Activated CD8-positive, alpha-beta T cell treated with anti-CD3 and anti-CD28 coated beads, Interleukin-2, amount 10 ng/mL, durations not matched to agents 7 days and 5 days (primary cell): Measurements from ENCODE around the gene NCEH1. TPM values are rescaled to one million over a fixed set of nuclear protein-coding genes. Genes with fewer than 3 reads are reported as not detected.
A peak's percentile ranks its signal among the peaks of the same experiment; 100 is the strongest.
"Not testable (repeated sequence)": the region's sequence is repeated elsewhere in the genome, so short reads cannot be mapped to it uniquely, and the experiment has no call there.

Experiments used
- ATAC-seq: fragments of 150-1000 bp; cut with Tn5 transposase; one replicate; pipeline ENCODE4 v1.10.0; 2021; ENCODE audit warnings: moderate library complexity
- CTCF ChIA-PET: fragments of 350-600 bp; sonication (Branson Sonifier 250); formaldehyde crosslinking; loops from one replicate; lab custom pipeline; 2021; ENCODE audit warnings: antibody characterized with exemption; lab: Charles Lee
- POLR2A ChIA-PET: fragments of 350-600 bp; sonication (Branson Sonifier 250); formaldehyde crosslinking; loops from one replicate; lab custom pipeline; 2021; ENCODE audit warnings: antibody characterized with exemption; lab: Charles Lee
- DNase-seq: peaks from one replicate; pipeline ENCODE4 v3.0.0-alpha.2; 2020
- H3K27ac Mint-ChIP-seq: one replicate; pipeline ENCODE4 v1.8.0; 2021; ENCODE audit warnings: mild to moderate bottlenecking, mixed read lengths
- H3K27me3 Mint-ChIP-seq: one replicate; pipeline ENCODE4 v1.8.0; 2021; ENCODE audit warnings: low read depth, mixed read lengths
- H3K36me3 Mint-ChIP-seq: one replicate; pipeline ENCODE4 v1.8.0; 2021; ENCODE audit warnings: low read depth, mixed read lengths
- H3K4me1 Mint-ChIP-seq: one replicate; pipeline ENCODE4 v1.8.0; 2021; ENCODE audit warnings: low read depth, mixed read lengths
- H3K4me3 Mint-ChIP-seq: one replicate; pipeline ENCODE4 v1.8.0; 2021; ENCODE audit warnings: mild to moderate bottlenecking, mixed read lengths
- H3K9me3 Mint-ChIP-seq: one replicate; pipeline ENCODE4 v1.8.0; 2022; ENCODE audit warnings: mixed read lengths; ENCODE audit not compliant: insufficient read depth
- total RNA-seq, 2 experiments: library from RNA; stranded (reverse); gene quantifications; one replicate each; pipeline ENCODE4 v1.2.3, GENCODE V29; 2021

NCEH1 gene
- total RNA-seq, 2 experiments from 2014 or later, result 8.0 to 8.2 TPM

DNA sequence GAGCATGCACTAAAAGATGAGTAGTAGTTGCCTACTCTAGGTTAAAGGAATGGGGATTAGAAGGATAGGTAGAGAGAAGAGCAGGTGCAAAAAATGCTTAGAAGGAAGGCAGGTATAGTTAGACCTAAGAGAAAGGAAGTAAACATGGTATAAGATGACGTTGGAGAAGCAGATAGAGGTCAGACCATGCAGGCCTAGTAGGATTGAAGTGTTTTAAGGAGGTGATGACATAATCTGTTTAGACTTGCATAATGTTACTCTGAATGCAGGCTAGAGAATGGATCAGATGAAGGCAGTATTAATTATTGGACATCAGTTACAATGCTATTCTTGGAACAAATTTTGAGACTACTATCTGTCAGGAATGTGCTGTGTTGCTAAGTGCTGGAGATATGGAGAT, 28.6 kb upstream of the NCEH1 start:
- CTCF ChIA-PET, result no interaction called here

GRCh38 chr3:172735014-172735413, 24.1 kb upstream of the NCEH1 start:
- no peaks in the 10 kb centered on the region for H3K36me3 Mint-ChIP-seq
- H3K27ac Mint-ChIP-seq, result no peak overlapping the region
- ChIA-PET CTCF (no interaction called here), POLR2A (no interaction called here)
- ATAC-seq, result no peak
- no peak for DNase-seq
- no peaks in the 10 kb centered on the region for H3K4me1 Mint-ChIP-seq
- no peak overlapping the region for H3K4me3 Mint-ChIP-seq
- peaks cover 29% of the 10 kb centered on the region for H3K27me3 Mint-ChIP-seq
- no peaks in the 10 kb centered on the region for H3K9me3 Mint-ChIP-seq

More for the DNA sequence above, 28.6 kb upstream of the NCEH1 start:
- no peak for ATAC-seq
- Mint-ChIP-seq H3K4me1 (no peaks in the 10 kb centered on the region), H3K36me3 (no peaks in the 10 kb centered on the region), H3K27me3 (peaks cover 16% of the 10 kb centered on the region), H3K4me3 (no peak overlapping the region), H3K27ac (no peak overlapping the region), H3K9me3 (no peaks in the 10 kb centered on the region)
- POLR2A ChIA-PET, result no interaction called here
- no peak for DNase-seq

DNA sequence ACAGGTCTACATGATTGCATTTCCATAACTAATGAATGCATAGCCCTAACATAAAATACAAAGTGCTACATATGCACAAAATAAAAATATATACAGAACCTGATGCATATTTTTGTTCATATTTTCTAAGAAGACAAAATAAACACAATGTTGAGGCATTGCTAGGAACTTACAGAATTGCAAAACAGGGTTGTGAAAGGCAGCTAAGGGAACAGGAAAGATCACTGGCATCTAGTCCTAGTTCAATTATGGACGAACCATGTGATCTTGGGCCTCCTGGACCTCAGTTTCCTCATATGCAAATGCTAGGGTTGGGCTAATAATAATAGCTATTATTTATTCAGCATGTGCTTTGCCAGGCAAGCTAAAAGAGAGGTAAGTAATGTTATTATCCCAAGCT, 15.5 kb upstream of the NCEH1 start:
- H3K27me3 Mint-ChIP-seq, result peaks cover 15% of the 10 kb centered on the region
- no peaks in the 10 kb centered on the region for H3K9me3 Mint-ChIP-seq
- ChIA-PET CTCF (interaction anchor here (1.3 kb wide), 1 partner anchor 53 kb away, joined by 4 read pairs; no protein-coding TSS in a partner anchor), POLR2A (no interaction called here)
- H3K36me3 Mint-ChIP-seq, result no peaks in the 10 kb centered on the region
- H3K4me3 Mint-ChIP-seq, result no peak overlapping the region
- ATAC-seq (no peak), DNase-seq (no peak)
- no peak overlapping the region for H3K27ac Mint-ChIP-seq
- H3K4me1 Mint-ChIP-seq, result no peaks in the 10 kb centered on the region

DNA sequence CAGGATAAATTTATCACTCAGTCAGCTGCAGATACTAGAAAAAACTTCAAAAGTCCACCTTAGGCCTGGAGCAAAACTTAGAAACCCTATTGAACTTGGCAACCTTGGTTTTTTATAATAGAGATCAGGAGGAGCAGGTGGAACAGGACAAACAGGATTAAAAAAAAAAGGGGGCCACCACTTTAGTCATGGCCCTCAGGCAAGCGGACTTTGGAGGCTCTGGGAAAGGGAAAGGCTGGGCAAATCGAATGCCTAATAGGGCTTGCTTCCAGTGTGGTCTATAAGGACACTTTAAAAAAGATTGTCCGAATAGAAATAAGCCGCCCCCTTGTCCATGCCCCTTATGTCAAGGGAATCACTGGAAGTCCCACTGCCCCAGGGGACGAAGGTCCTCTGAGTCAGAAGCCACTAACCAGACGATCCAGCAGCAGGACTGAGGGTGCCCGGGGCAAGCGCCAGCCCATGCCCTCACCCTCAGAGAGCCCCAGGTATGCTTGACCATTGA, 11.7 kb upstream of the NCEH1 start:
- H3K9me3 Mint-ChIP-seq, DNase-seq, H3K36me3 Mint-ChIP-seq, H3K4me1 Mint-ChIP-seq, H3K4me3 Mint-ChIP-seq, ATAC-seq, CTCF ChIA-PET, H3K27ac Mint-ChIP-seq, POLR2A ChIA-PET: not testable (repeated sequence)
- peaks cover 11% of the 10 kb centered on the region for H3K27me3 Mint-ChIP-seq

DNA sequence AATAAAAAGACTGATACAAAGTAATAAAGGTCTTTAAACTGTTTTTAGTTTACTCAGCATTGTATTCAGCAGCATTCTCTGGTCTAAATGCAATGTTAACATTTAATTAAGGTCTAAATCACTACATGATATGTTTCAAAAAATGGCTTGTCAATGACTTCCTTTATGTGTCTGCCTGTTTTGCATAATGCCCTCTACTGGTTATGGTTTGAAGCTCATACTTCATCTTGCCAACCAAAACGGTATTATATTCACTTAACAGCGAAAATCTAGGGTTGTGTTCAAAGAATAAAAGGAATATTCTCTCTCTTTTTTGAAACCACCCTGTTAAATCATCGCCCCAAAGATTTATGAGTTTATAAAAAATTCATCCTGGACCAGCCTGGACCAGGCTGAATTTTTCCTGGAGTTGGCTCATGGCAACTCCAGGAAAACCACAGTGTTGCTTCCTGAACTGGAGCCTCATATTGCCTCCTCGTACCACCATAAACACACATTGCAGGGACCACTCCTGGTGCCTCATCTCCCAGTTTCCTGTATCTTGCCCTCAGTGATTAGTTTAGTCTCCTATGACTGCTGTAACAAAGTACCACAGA, 6.7 kb upstream of the NCEH1 start:
- Mint-ChIP-seq H3K36me3 (no peaks in the 10 kb centered on the region), H3K4me3 (no peak overlapping the region), H3K27ac (no peak overlapping the region), H3K27me3 (peaks cover 6% of the 10 kb centered on the region), H3K9me3 (no peaks in the 10 kb centered on the region), H3K4me1 (no peaks in the 10 kb centered on the region)
- POLR2A ChIA-PET, result interaction anchor here (1.0 kb wide), 1 partner anchor 32 kb away, joined by 3 read pairs; no protein-coding TSS in a partner anchor
- ATAC-seq (no peak), DNase-seq (no peak)
- CTCF ChIA-PET, result interaction anchor here (0.7 to 1.2 kb wide), 3 partner anchors 11 to 16 kb away, joined by 3 to 5 read pairs (median 4); no protein-coding TSS in a partner anchor

- DNase-seq (no peak), ATAC-seq (no peak)
- ChIA-PET CTCF (no interaction called here), POLR2A (no interaction called here)
- no peak overlapping the region for H3K27ac Mint-ChIP-seq
- H3K36me3 Mint-ChIP-seq, result no peaks in the 10 kb centered on the region
- no peaks in the 10 kb centered on the region for H3K9me3 Mint-ChIP-seq
- H3K4me1 Mint-ChIP-seq, result no peaks in the 10 kb centered on the region
- peaks cover 3% of the 10 kb centered on the region for H3K27me3 Mint-ChIP-seq
- H3K4me3 Mint-ChIP-seq, result no peak overlapping the region
These were observed 5.6 kb upstream of the NCEH1 start for GRCh38 chr3:172716476-172716875.

GRCh38 chr3:172713316-172713715, 2.4 kb upstream of the NCEH1 start:
- POLR2A ChIA-PET, result no interaction called here
- CTCF ChIA-PET, result interaction anchor here (1.3 kb wide), 1 partner anchor 40 kb away, joined by 3 read pairs; no protein-coding TSS in a partner anchor
- H3K4me1 Mint-ChIP-seq, result peaks cover 18% of the 10 kb centered on the region
- H3K36me3 Mint-ChIP-seq, result no peaks in the 10 kb centered on the region
- no peaks in the 10 kb centered on the region for H3K9me3 Mint-ChIP-seq
- H3K4me3 Mint-ChIP-seq, result no peak overlapping the region
- no peak overlapping the region for H3K27ac Mint-ChIP-seq
- DNase-seq, result no peak
- no peak for ATAC-seq
- peaks cover 3% of the 10 kb centered on the region for H3K27me3 Mint-ChIP-seq

DNA sequence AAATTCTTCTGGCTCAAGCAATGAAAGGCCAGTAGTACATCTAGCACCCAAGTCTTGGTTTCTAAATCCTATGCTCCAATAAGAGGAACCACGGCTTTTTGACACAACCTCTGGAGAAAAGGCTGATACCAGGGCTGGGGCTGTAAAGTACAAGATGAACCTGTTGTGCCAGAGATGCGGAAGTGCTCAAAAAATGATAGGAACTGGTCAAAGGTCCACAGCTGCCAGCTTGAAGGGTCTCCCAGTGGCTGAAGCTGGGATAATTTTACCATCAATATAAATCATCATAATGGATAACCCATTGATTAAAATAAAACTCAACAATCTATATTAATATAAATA, 558 bp upstream of the NCEH1 start:
- peaks cover 18% of the 10 kb centered on the region for H3K4me1 Mint-ChIP-seq
- ChIA-PET CTCF (interaction anchor here (0.9 to 3.7 kb wide), 9 partner anchors 8 to 370 kb away, joined by 3 to 38 read pairs (median 5); partner anchors contain the start of gene ECT2), POLR2A (interaction anchor here (1.2 to 1.9 kb wide), 2 partner anchors 16 to 39 kb away, joined by 3 to 7 read pairs; partner anchors contain the start of gene ECT2)
- no peaks in the 10 kb centered on the region for H3K9me3 Mint-ChIP-seq
- no peaks in the 10 kb centered on the region for H3K36me3 Mint-ChIP-seq
- H3K4me3 Mint-ChIP-seq, result peak overlapping the region; percentile 92
- H3K27ac Mint-ChIP-seq, result no peak overlapping the region
- no peak for ATAC-seq
- peaks cover 3% of the 10 kb centered on the region for H3K27me3 Mint-ChIP-seq
- DNase-seq, result no peak

DNA sequence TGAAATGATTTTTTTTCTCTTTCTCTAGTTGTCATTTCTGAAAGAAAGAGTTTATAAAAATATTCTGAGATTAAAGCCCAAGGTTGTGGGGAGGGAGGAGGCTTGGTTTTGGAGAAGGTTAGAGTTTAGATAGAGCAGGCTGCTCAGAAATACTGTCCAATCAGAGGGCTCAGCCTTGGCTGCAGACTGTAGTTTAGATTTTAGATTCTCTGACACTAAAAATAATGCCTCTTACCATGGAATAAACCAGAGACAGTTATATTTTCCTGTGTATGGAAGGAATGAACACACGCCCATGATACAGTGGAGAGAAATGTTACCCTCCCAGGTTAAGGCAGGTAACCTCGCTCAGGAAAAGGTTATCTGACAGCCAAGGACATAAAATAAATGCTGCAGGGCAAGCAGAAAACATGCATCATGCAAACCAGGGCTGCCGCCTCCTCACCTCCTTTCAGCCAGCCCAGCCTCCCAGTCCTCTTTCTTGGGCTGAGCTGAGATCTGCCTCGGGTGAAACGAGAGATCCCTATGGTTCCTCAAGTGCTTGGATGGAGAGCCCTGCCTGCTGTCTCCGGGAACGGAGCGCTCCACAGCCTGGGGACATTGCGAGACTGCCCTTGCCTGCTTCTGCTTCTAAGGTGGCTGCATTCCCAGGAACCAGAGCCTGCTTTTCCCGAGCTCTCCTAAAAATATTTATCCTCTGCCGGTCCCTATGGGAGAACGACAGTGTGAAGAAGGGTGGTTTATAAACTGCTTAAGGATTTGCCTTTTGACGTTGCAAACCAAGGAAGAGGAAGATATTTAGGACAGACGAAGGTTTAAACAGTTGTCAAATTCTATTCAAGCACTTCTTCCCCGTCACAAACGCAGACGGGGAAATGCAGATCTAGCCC, 848 bp downstream of the NCEH1 start:
- ATAC-seq (peak; percentile 8), DNase-seq (no peak)
- Mint-ChIP-seq H3K4me3 (peak overlapping the region; percentile 92), H3K36me3 (no peaks in the 10 kb centered on the region), H3K27me3 (peaks cover 3% of the 10 kb centered on the region), H3K27ac (peak overlapping the region; percentile 73), H3K4me1 (peaks cover 18% of the 10 kb centered on the region), H3K9me3 (no peaks in the 10 kb centered on the region)
- ChIA-PET CTCF (interaction anchor here (0.7 to 3.7 kb wide), 10 partner anchors 9 to 43 kb away, joined by 3 to 38 read pairs (median 4); partner anchors contain the start of gene ECT2), POLR2A (interaction anchor here (1.9 kb wide), 1 partner anchor 40 kb away, joined by 7 read pairs; the partner anchor contains the start of gene ECT2)

DNA sequence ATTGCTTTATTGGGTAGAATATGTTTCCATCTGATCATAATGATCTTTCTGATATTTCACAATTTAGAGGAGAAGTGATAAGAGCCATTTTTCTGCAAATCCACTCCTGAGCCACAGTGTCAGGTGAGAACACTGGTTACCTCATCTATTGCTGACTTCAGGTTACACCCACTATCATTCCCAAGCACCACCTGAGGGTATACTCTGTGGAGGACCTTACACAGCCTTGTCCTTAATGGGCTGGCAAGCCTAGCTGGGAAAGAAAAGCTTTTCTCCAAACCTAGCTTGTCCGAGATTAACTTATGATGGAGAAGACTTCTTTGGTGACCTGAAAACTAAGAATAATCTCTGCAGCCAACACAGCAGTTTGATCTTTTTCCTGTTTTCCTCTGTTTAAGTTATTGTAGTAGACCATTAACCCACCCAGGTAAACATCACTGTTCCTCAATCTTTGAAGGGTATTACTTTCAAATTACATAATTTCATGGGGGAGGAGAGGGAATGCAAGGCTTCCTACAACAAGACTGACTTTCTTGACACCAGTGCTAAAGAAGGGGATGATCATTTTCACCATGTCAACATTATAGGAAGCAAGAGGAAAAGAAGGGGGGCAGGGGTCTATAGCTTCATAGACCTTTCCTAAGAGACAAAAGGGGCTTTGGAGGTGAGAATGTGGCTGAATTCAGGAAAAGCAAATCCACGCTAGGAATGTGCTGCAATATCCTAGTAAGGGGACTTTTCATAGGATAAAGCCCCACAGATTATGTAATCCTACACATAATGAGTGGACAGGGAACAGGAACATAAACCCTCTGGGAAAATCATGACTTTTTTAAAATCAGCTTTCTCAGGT, 1.7 kb downstream of the NCEH1 start:
- CTCF ChIA-PET, result interaction anchor here (0.6 to 3.7 kb wide), 4 partner anchors 9 to 39 kb away, joined by 3 to 38 read pairs (median 4); no protein-coding TSS in a partner anchor
- Mint-ChIP-seq H3K36me3 (no peaks in the 10 kb centered on the region), H3K27me3 (peaks cover 3% of the 10 kb centered on the region), H3K9me3 (no peaks in the 10 kb centered on the region), H3K4me3 (peak overlapping the region; percentile 92), H3K4me1 (peaks cover 18% of the 10 kb centered on the region), H3K27ac (no peak overlapping the region)
- DNase-seq, result no peak
- POLR2A ChIA-PET, result no interaction called here
- ATAC-seq, result no peak

- Mint-ChIP-seq H3K9me3 (no peaks in the 10 kb centered on the region), H3K27ac (no peak overlapping the region), H3K4me3 (no peak overlapping the region), H3K4me1 (peaks cover 18% of the 10 kb centered on the region), H3K36me3 (no peaks in the 10 kb centered on the region), H3K27me3 (no peaks in the 10 kb centered on the region)
- ATAC-seq, result no peak
- DNase-seq, result no peak
- POLR2A ChIA-PET, result no interaction called here
- CTCF ChIA-PET, result interaction anchor here (0.6 to 2.1 kb wide), 3 partner anchors 35 to 670 kb away, joined by 3 to 8 read pairs (median 5); no protein-coding TSS in a partner anchor
These were observed 2.9 kb downstream of the NCEH1 start for GRCh38 chr3:172707967-172708366.
